Measurements from ENCODE around the gene ZNRF2. TPM values are rescaled to one million over a fixed set of nuclear protein-coding genes. Genes with fewer than 3 reads are reported as not detected.

The ZNRF2 gene
- total RNA-seq, 1 donor from 2014 or later = 19.4 TPM

GRCh38 chr7:30320392-30320791, 36.0 kb downstream of the ZNRF2 start:
- no peak for DNase-seq (ENCODE audit: low read depth)

- peak; percentile 45 for DNase-seq (ENCODE audit: low read depth)
These were observed 36.9 kb downstream of the ZNRF2 start for GRCh38 chr7:30321089-30321881.

GRCh38 chr7:30321882-30322192, 37.4 kb downstream of the ZNRF2 start:
- no peak for DNase-seq (ENCODE audit: low read depth)

- peak; percentile 64 for DNase-seq (ENCODE audit: low read depth)
These were observed 38.0 kb downstream of the ZNRF2 start for GRCh38 chr7:30322271-30323005.

GRCh38 chr7:30323006-30323355, 38.6 kb downstream of the ZNRF2 start:
- DNase-seq (ENCODE audit: low read depth) = no peak

- peak; percentile 59 for DNase-seq (ENCODE audit: low read depth)
These were observed 43.4 kb downstream of the ZNRF2 start for GRCh38 chr7:30327813-30328212.

GRCh38 chr7:30328381-30328780, 44.0 kb downstream of the ZNRF2 start:
- DNase-seq (ENCODE audit: low read depth) = no peak

GRCh38 chr7:30329716-30330115, 45.3 kb downstream of the ZNRF2 start:
- DNase-seq (ENCODE audit: low read depth) = no peak

- DNase-seq (ENCODE audit: low read depth) = no peak
These were observed 46.0 kb downstream of the ZNRF2 start for GRCh38 chr7:30330134-30331111.

- no peak for DNase-seq (ENCODE audit: low read depth)
These were observed 46.9 kb downstream of the ZNRF2 start for GRCh38 chr7:30331338-30331737.

- DNase-seq (ENCODE audit: low read depth) = no peak
These were observed 48.2 kb downstream of the ZNRF2 start for GRCh38 chr7:30332549-30332948.

- DNase-seq (ENCODE audit: low read depth) = no peak
These were observed 51.5 kb downstream of the ZNRF2 start for GRCh38 chr7:30335763-30336487.

- DNase-seq (ENCODE audit: low read depth) = no peak
These were observed 60.1 kb downstream of the ZNRF2 start for GRCh38 chr7:30344513-30344912.

GRCh38 chr7:30347226-30348082, 63.1 kb downstream of the ZNRF2 start:
- DNase-seq (ENCODE audit: low read depth) = no peak

GRCh38 chr7:30348083-30348560, 63.7 kb downstream of the ZNRF2 start:
- peak; percentile 63 for DNase-seq (ENCODE audit: low read depth)

- DNase-seq (ENCODE audit: low read depth) = no peak
These were observed 64.8 kb downstream of the ZNRF2 start for GRCh38 chr7:30349170-30349569.

GRCh38 chr7:30349816-30350215, 65.4 kb downstream of the ZNRF2 start:
- no peak for DNase-seq (ENCODE audit: low read depth)

GRCh38 chr7:30351286-30351685, 66.9 kb downstream of the ZNRF2 start:
- no peak for DNase-seq (ENCODE audit: low read depth)

GRCh38 chr7:30351724-30352123, 67.3 kb downstream of the ZNRF2 start:
- no peak for DNase-seq (ENCODE audit: low read depth)

- DNase-seq (ENCODE audit: low read depth) = no peak
These were observed 67.8 kb downstream of the ZNRF2 start for GRCh38 chr7:30352169-30352568.

Data from myocyte (in vitro differentiated cells).